Ovary (tissue), 3 donors: ENCODE measurements around the gene SMURF1.

Experiments
- CTCF ChIP-seq, 3 donors: fragments of 450-650 bp in 2 of 3; fragments of 200-600 bp in 1 of 3; IDR thresholded peaks; one replicate each; pipeline versions ENCODE4 v1.5.1 to v1.8.0; 2016 to 2022; ENCODE audit warnings: antibody characterized with exemption in 3 of 3, mild to moderate bottlenecking in 1 of 3
- EP300 ChIP-seq: sonication (generic); formaldehyde crosslinking; IDR thresholded peaks from one replicate; pipeline ENCODE4 v1.6.1; 2017; ENCODE audit warnings: antibody characterized with exemption
- POLR2A ChIP-seq: fragments of 450-650 bp; IDR thresholded peaks from one replicate; pipeline ENCODE4 v1.6.1; 2017; ENCODE audit warnings: antibody characterized with exemption, mild to moderate bottlenecking, moderate library complexity
- donor health status: DM: no; HTN: no; CAD: no.

- no peak for TF ChIP-seq CTCF (IDR thresholded peaks at IDR 0.05)
- TF ChIP-seq POLR2A = no peak
- TF ChIP-seq EP300 = no peak
Measured at GRCh38 chr7:99000196-99000903, 143.6 kb downstream of the SMURF1 start.
